ENCODE data around the gene KCNK10.

The KCNK10 gene

GRCh38 chr14:88354358-88354757 lies 31.3 kb upstream of the KCNK10 start:
- Histone ChIP-seq H3K36me3 (no peaks in the 10 kb centered on the region), H3K4me3 (ENCODE audit: low read depth in 1 of 2, low read length in 1 of 2) (no peak overlapping the region)
- no peak for TF ChIP-seq CTCF (IDR thresholded peaks at IDR 0.05)

GRCh38 chr14:88352698-88353097 lies 29.6 kb upstream of the KCNK10 start:
- H3K27ac ChIP-seq: no peak overlapping the region
- H3K9me3 ChIP-seq: no peaks in the 10 kb centered on the region
- no peaks in the 10 kb centered on the region for H3K36me3 ChIP-seq
- H3K27me3 ChIP-seq: peaks cover 4% of the 10 kb centered on the region
- no peaks in the 10 kb centered on the region for H3K4me1 ChIP-seq (ENCODE audit: control insufficient read depth in 1 of 2, insufficient read depth in 1 of 2, low read depth in 1 of 2, low read length in 1 of 2)
- TF ChIP-seq CTCF (IDR thresholded peaks at IDR 0.05): no peak
- H3K4me3 ChIP-seq (ENCODE audit: low read depth in 1 of 2, low read length in 1 of 2): no peak overlapping the region

More at GRCh38 chr14:88354358-88354757, 31.3 kb upstream of the KCNK10 start:
- no peaks in the 10 kb centered on the region for H3K9me3 ChIP-seq
- no peaks in the 10 kb centered on the region for H3K4me1 ChIP-seq (ENCODE audit: control insufficient read depth in 1 of 2, insufficient read depth in 1 of 2, low read depth in 1 of 2, low read length in 1 of 2)
- H3K27me3 ChIP-seq: peaks cover 4% of the 10 kb centered on the region
- H3K27ac ChIP-seq: no peak overlapping the region

GRCh38 chr14:88351966-88352691 lies 29.1 kb upstream of the KCNK10 start:
- Histone ChIP-seq H3K36me3 (no peaks in the 10 kb centered on the region), H3K4me1 (ENCODE audit: control insufficient read depth in 1 of 2, insufficient read depth in 1 of 2, low read depth in 1 of 2, low read length in 1 of 2) (no peaks in the 10 kb centered on the region), H3K4me3 (ENCODE audit: low read depth in 1 of 2, low read length in 1 of 2) (no peak overlapping the region), H3K9me3 (no peaks in the 10 kb centered on the region), H3K27me3 (peaks cover 4% of the 10 kb centered on the region), H3K27ac (no peak overlapping the region)
- no peak for TF ChIP-seq CTCF (IDR thresholded peaks at IDR 0.05)

GRCh38 chr14:88348546-88348945 lies 25.5 kb upstream of the KCNK10 start:
- no peak overlapping the region for H3K4me3 ChIP-seq (ENCODE audit: low read depth in 1 of 2, low read length in 1 of 2)
- H3K36me3 ChIP-seq: no peaks in the 10 kb centered on the region
- no peak for TF ChIP-seq CTCF (IDR thresholded peaks at IDR 0.05)
- H3K4me1 ChIP-seq (ENCODE audit: control insufficient read depth in 1 of 2, insufficient read depth in 1 of 2, low read depth in 1 of 2, low read length in 1 of 2): no peaks in the 10 kb centered on the region
- H3K9me3 ChIP-seq: no peaks in the 10 kb centered on the region
- H3K27ac ChIP-seq: no peak overlapping the region
- peaks cover 14% of the 10 kb centered on the region for H3K27me3 ChIP-seq

- no peaks in the 10 kb centered on the region for H3K4me1 ChIP-seq (ENCODE audit: control insufficient read depth in 1 of 2, insufficient read depth in 1 of 2, low read depth in 1 of 2, low read length in 1 of 2)
- H3K36me3 ChIP-seq: no peaks in the 10 kb centered on the region
- no peak for TF ChIP-seq CTCF (IDR thresholded peaks at IDR 0.05)
- H3K27me3 ChIP-seq: peaks cover 25% of the 10 kb centered on the region
- no peak overlapping the region for H3K4me3 ChIP-seq (ENCODE audit: low read depth in 1 of 2, low read length in 1 of 2)
- H3K9me3 ChIP-seq: no peaks in the 10 kb centered on the region
- no peak overlapping the region for H3K27ac ChIP-seq
These were observed 23.1 kb upstream of the KCNK10 start for GRCh38 chr14:88346048-88346639.

Measured in neutrophil (primary cell).